HepG2 (cell line): ENCODE measurements around the gene CUL7. TPM values are rescaled to one million over a fixed set of nuclear protein-coding genes. Genes with fewer than 3 reads are reported as not detected.

Experiments
- FIP1L1 ChIP-seq: fragments of 200-400 bp; formaldehyde crosslinking; IDR thresholded peaks from 2 replicates; pipeline ENCODE4 v1.6.1; 2018; ENCODE audit warnings: low read depth, mild to moderate bottlenecking, low read length, moderate library complexity, borderline replicate concordance; ENCODE audit not compliant: insufficient read depth
- FOXO1 ChIP-seq: sonication (generic); formaldehyde crosslinking; IDR thresholded peaks from 2 replicates; pipeline ENCODE4 v1.4.0; 2020; ENCODE audit warnings: missing genetic modification reagents
- GPN1 ChIP-seq: sonication (generic); formaldehyde crosslinking; IDR thresholded peaks from 2 replicates; pipeline ENCODE4 v1.5.1; 2020; ENCODE audit warnings: missing genetic modification reagents, borderline replicate concordance
- HNRNPL ChIP-seq: fragments of 200-400 bp; formaldehyde crosslinking; IDR thresholded peaks from 2 replicates; pipeline ENCODE4 v1.6.1; 2017; ENCODE audit warnings: mild to moderate bottlenecking, low read depth, low read length
- HOXA5 ChIP-seq: sonication (generic); formaldehyde crosslinking; IDR thresholded peaks from 2 replicates; pipeline ENCODE4 v1.4.0; 2020; ENCODE audit warnings: missing genetic modification reagents
- NFE2 ChIP-seq: sonication (generic); formaldehyde crosslinking; IDR thresholded peaks from 2 replicates; pipeline ENCODE4 v1.4.0; 2020; ENCODE audit warnings: missing genetic modification reagents
- POLR2G ChIP-seq: fragments of 200-400 bp; formaldehyde crosslinking; IDR thresholded peaks from 2 replicates; pipeline ENCODE4 v1.6.1; 2018; ENCODE audit warnings: mild to moderate bottlenecking, low read depth, low read length, moderate library complexity
- RAD51 ChIP-seq: fragments of 450-650 bp; IDR thresholded peaks from 2 replicates; pipeline ENCODE4 v1.6.1; 2016; ENCODE audit warnings: borderline replicate concordance
- SMAD1 ChIP-seq: sonication (generic); formaldehyde crosslinking; IDR thresholded peaks from 2 replicates; pipeline ENCODE4 v1.4.0; 2020; ENCODE audit warnings: missing genetic modification reagents, low read depth, mild to moderate bottlenecking, borderline replicate concordance
- STAT5B ChIP-seq: sonication (generic); formaldehyde crosslinking; IDR thresholded peaks from 2 replicates; pipeline ENCODE4 v1.4.0; 2020; ENCODE audit warnings: missing genetic modification reagents
- ZNF101 ChIP-seq: sonication (generic); formaldehyde crosslinking; IDR thresholded peaks from 2 replicates; pipeline ENCODE4 v1.4.0; 2020; ENCODE audit warnings: mild to moderate bottlenecking, low read depth, missing genetic modification reagents, borderline replicate concordance
- ZNF12 ChIP-seq: sonication (generic); formaldehyde crosslinking; IDR thresholded peaks from 2 replicates; pipeline ENCODE4 v1.5.0; 2020; ENCODE audit warnings: missing genetic modification reagents
- ZNF530 ChIP-seq: sonication (generic); formaldehyde crosslinking; IDR thresholded peaks from 2 replicates; pipeline ENCODE4 v1.5.0; 2020; ENCODE audit warnings: low read depth, mild to moderate bottlenecking, missing genetic modification reagents
- ZNF629 ChIP-seq: sonication (generic); formaldehyde crosslinking; conservative IDR thresholded peaks from 2 replicates; pipeline ENCODE4 v1.5.0; 2020; ENCODE audit warnings: missing genetic modification reagents
- ZNF761 ChIP-seq: sonication (generic); formaldehyde crosslinking; conservative IDR thresholded peaks from 2 replicates; pipeline ENCODE4 v1.4.0; 2020; ENCODE audit warnings: mild to moderate bottlenecking, missing genetic modification reagents
- ZNF850 ChIP-seq: sonication (generic); formaldehyde crosslinking; conservative IDR thresholded peaks from 2 replicates; pipeline ENCODE4 v1.9.0; 2021; ENCODE audit warnings: mild to moderate bottlenecking, missing genetic modification reagents
- ZZZ3 ChIP-seq: sonication (generic); formaldehyde crosslinking; IDR thresholded peaks from 2 replicates; pipeline ENCODE4 v1.4.0; 2020; ENCODE audit warnings: missing genetic modification reagents, mild to moderate bottlenecking, borderline replicate concordance
- polyA plus RNA-seq, 8 experiments: library from polyadenylated mRNA; depleted of rRNA in 3 of 8; stranded (reverse) in 7 of 8; unstranded in 1 of 8; fragments of >200 nt; fragmentation: Illumina TruSeq in 4 of 8; extraction: Trizol in 4 of 8; gene quantifications; 2 replicates each; pipeline versions ENCODE4 v1.2.1 to v1.2.3, GENCODE V29; 2011 to 2016; ENCODE audit warnings: low read depth in 4 of 8, missing spikeins in 1 of 8, mixed read lengths in 1 of 8; ENCODE audit not compliant: insufficient read depth in 1 of 8
- total RNA-seq, 5 experiments: library from RNA; depleted of rRNA; stranded (reverse); fragments of >200 nt; fragmentation: Illumina TruSeq; extraction: Trizol; gene quantifications; 2 replicates each; pipeline ENCODE4 v1.2.3, GENCODE V29; 2016; ENCODE audit warnings: low read depth in 1 of 5
- TF ChIP-seq, protein P1 (sequence below): IDR thresholded peaks from 2 replicates; pipeline ENCODE4 v1.6.1; 2016; ENCODE audit warnings: low read depth, missing genetic modification reagents, missing compliant biosample characterization
- TF ChIP-seq, protein P2 (sequence below): sonication (generic); formaldehyde crosslinking; IDR thresholded peaks from 2 replicates; pipeline ENCODE4 v1.5.1; 2020; ENCODE audit warnings: mild to moderate bottlenecking, missing genetic modification reagents, moderate library complexity
- TF ChIP-seq, protein P3 (sequence below): sonication (generic); formaldehyde crosslinking; IDR thresholded peaks from 2 replicates; pipeline ENCODE4 v1.8.0; 2022; ENCODE audit warnings: missing genetic modification reagents, mild to moderate bottlenecking, moderate library complexity, borderline replicate concordance

CUL7 gene
- total and polyA plus RNA-seq, 2 of the 13 experiments (the other 11 are each of a cell fraction or from before 2014, with no cell fraction given): 32.0 to 60.7 TPM

DNA sequence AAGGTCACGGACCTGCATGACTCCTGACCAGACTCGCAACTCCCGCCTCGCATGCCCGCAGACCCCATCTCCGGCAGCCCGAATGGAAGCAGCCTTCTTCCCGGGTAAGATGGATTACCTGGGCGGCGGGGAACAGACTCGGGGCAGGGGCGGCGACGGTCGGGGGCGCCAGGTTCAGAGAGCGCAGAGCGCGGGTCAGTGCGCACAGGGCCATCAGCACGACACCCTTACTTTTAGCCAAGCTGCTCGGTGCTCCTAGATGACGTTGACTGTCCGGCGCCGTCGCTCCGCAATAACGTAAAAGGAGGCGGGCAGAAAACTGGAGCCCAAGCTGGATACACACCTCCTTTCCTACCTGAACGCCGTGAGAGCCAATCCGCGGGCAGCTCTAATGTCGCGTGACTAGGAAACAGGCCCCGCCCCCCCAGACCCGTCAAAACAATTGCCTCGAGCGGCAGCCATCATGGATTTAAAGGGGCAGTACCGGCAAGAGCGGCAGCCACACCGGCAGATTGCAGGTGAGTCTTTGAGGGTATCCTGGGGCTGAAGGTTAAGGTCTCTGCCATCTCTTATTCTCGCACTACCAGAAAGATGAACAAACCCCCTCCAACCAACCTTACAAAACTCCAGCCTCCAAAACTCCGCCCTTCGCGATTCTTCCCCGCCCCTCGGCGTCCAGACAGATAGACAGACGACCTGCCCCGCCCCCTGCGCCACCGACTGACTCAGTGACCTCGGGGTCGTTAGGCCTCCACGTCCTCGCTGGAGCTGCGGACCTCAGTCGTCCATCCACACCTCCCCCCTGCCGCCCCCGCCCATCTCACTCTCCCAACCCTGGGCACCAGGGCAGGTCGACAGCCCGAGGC, 5.8 kb upstream of the CUL7 start, which contains the start of the genes KLC4 and MRPL2 (continued):
- TF ChIP-seq, protein P1, sequence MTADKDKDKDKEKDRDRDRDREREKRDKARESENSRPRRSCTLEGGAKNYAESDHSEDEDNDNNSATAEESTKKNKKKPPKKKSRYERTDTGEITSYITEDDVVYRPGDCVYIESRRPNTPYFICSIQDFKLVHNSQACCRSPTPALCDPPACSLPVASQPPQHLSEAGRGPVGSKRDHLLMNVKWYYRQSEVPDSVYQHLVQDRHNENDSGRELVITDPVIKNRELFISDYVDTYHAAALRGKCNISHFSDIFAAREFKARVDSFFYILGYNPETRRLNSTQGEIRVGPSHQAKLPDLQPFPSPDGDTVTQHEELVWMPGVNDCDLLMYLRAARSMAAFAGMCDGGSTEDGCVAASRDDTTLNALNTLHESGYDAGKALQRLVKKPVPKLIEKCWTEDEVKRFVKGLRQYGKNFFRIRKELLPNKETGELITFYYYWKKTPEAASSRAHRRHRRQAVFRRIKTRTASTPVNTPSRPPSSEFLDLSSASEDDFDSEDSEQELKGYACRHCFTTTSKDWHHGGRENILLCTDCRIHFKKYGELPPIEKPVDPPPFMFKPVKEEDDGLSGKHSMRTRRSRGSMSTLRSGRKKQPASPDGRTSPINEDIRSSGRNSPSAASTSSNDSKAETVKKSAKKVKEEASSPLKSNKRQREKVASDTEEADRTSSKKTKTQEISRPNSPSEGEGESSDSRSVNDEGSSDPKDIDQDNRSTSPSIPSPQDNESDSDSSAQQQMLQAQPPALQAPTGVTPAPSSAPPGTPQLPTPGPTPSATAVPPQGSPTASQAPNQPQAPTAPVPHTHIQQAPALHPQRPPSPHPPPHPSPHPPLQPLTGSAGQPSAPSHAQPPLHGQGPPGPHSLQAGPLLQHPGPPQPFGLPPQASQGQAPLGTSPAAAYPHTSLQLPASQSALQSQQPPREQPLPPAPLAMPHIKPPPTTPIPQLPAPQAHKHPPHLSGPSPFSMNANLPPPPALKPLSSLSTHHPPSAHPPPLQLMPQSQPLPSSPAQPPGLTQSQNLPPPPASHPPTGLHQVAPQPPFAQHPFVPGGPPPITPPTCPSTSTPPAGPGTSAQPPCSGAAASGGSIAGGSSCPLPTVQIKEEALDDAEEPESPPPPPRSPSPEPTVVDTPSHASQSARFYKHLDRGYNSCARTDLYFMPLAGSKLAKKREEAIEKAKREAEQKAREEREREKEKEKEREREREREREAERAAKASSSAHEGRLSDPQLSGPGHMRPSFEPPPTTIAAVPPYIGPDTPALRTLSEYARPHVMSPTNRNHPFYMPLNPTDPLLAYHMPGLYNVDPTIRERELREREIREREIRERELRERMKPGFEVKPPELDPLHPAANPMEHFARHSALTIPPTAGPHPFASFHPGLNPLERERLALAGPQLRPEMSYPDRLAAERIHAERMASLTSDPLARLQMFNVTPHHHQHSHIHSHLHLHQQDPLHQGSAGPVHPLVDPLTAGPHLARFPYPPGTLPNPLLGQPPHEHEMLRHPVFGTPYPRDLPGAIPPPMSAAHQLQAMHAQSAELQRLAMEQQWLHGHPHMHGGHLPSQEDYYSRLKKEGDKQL: 0 out of 2 replicates have a peak, but pooled peaks have one; percentile 8
- no peak for TF ChIP-seq ZNF530 (CRISPR knock-in tag)
- no peak for TF ChIP-seq STAT5B
- TF ChIP-seq FOXO1: peak; percentile 78
- TF ChIP-seq RAD51: no peak
- TF ChIP-seq NFE2: no peak
- TF ChIP-seq ZNF629 (CRISPR knock-in tag): no peak
- TF ChIP-seq ZNF850 (CRISPR knock-in tag): no peak
- no peak for TF ChIP-seq GPN1 (CRISPR knock-in tag)
- 0 out of 2 replicates have a peak, but pooled peaks have one; percentile 78 for TF ChIP-seq HOXA5 (CRISPR knock-in tag)
- no peak for TF ChIP-seq ZNF761
- TF ChIP-seq, protein P2, sequence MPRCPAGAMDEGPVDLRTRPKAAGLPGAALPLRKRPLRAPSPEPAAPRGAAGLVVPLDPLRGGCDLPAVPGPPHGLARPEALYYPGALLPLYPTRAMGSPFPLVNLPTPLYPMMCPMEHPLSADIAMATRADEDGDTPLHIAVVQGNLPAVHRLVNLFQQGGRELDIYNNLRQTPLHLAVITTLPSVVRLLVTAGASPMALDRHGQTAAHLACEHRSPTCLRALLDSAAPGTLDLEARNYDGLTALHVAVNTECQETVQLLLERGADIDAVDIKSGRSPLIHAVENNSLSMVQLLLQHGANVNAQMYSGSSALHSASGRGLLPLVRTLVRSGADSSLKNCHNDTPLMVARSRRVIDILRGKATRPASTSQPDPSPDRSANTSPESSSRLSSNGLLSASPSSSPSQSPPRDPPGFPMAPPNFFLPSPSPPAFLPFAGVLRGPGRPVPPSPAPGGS (CRISPR knock-in tag): no peak
- no peak for TF ChIP-seq FIP1L1
- peak; percentile 47 for TF ChIP-seq HNRNPL
- TF ChIP-seq, protein P3, sequence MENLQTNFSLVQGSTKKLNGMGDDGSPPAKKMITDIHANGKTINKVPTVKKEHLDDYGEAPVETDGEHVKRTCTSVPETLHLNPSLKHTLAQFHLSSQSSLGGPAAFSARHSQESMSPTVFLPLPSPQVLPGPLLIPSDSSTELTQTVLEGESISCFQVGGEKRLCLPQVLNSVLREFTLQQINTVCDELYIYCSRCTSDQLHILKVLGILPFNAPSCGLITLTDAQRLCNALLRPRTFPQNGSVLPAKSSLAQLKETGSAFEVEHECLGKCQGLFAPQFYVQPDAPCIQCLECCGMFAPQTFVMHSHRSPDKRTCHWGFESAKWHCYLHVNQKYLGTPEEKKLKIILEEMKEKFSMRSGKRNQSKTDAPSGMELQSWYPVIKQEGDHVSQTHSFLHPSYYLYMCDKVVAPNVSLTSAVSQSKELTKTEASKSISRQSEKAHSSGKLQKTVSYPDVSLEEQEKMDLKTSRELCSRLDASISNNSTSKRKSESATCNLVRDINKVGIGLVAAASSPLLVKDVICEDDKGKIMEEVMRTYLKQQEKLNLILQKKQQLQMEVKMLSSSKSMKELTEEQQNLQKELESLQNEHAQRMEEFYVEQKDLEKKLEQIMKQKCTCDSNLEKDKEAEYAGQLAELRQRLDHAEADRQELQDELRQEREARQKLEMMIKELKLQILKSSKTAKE (CRISPR knock-in tag): peak; percentile 72
- no peak; the same call in none of the 2 replicates for TF ChIP-seq ZNF12
- peak; percentile 90 for TF ChIP-seq POLR2G
- TF ChIP-seq ZZZ3 (CRISPR knock-in tag): peak; percentile 56; the same call in 1 of the 2 replicates
- TF ChIP-seq ZNF101 (CRISPR knock-in tag): no peak
- no peak for TF ChIP-seq SMAD1 (CRISPR knock-in tag)
